GM18951 (cell line): Measurements from ENCODE around the gene C5orf15.

ENCODE experiments used
- POLR2A ChIP-seq: IDR thresholded peaks from 4 replicates; pipeline ENCODE4 v1.6.1; 2011; ENCODE audit warnings: mild to moderate bottlenecking; ENCODE audit not compliant: insufficient read length, insufficient read depth; ENCODE audit errors: extremely low read depth
- in situ Hi-C: fragments of 300-500 bp; cut with MboI; formaldehyde crosslinking; loops from one replicate; pipeline ENCODE4 v1.12.0; 2022; ENCODE audit warnings: low sequenced_read_pairs, mixed read lengths, inconsistent platforms; ENCODE audit not compliant: unreplicated experiment

Gene C5orf15

GRCh38 chr5:133934822-133935666, 33.4 kb downstream of the C5orf15 start:
- no peak for TF ChIP-seq POLR2A
- in situ Hi-C loops, result loop anchor here (25.0 kb wide), 1 partner anchor 823 kb away; no protein-coding TSS in a partner anchor

- TF ChIP-seq POLR2A, result no peak
- in situ Hi-C loops, result loop anchor here (25.0 kb wide), 1 partner anchor 822 kb away; no protein-coding TSS in a partner anchor
These were observed 34.1 kb downstream of the C5orf15 start for GRCh38 chr5:133934311-133934710.

GRCh38 chr5:133933670-133934295, 34.6 kb downstream of the C5orf15 start:
- no peak for TF ChIP-seq POLR2A
- in situ Hi-C loops, result loop anchor here (25.0 kb wide), 1 partner anchor 821 kb away; no protein-coding TSS in a partner anchor

- in situ Hi-C loops, result loop anchor here (25.0 kb wide), 1 partner anchor 821 kb away; no protein-coding TSS in a partner anchor
- no peak for TF ChIP-seq POLR2A
These were observed 35.3 kb downstream of the C5orf15 start for GRCh38 chr5:133933169-133933509.

- in situ Hi-C loops, result loop anchor here (25.0 kb wide), 1 partner anchor 820 kb away; no protein-coding TSS in a partner anchor
- TF ChIP-seq POLR2A, result no peak
These were observed 35.8 kb downstream of the C5orf15 start for GRCh38 chr5:133932441-133933168.

- in situ Hi-C loops, result loop anchor here (25.0 kb wide), 1 partner anchor 819 kb away; no protein-coding TSS in a partner anchor
These were observed 36.9 kb downstream of the C5orf15 start for GRCh38 chr5:133931546-133931945.

GRCh38 chr5:133930813-133931090, 37.7 kb downstream of the C5orf15 start:
- TF ChIP-seq POLR2A, result no peak
- in situ Hi-C loops, result loop anchor here (25.0 kb wide), 1 partner anchor 818 kb away; no protein-coding TSS in a partner anchor

More at GRCh38 chr5:133931546-133931945, 36.9 kb downstream of the C5orf15 start:
- TF ChIP-seq POLR2A, result no peak

- TF ChIP-seq POLR2A, result peak; percentile 30
- in situ Hi-C loops, result loop anchor here (25.0 kb wide), 1 partner anchor 818 kb away; no protein-coding TSS in a partner anchor
These were observed 38.2 kb downstream of the C5orf15 start for GRCh38 chr5:133930061-133930812.

- in situ Hi-C loops, result loop anchor here (25.0 kb wide), 1 partner anchor 816 kb away; no protein-coding TSS in a partner anchor
These were observed 39.6 kb downstream of the C5orf15 start for GRCh38 chr5:133928587-133929393.

GRCh38 chr5:133927300-133928180, 40.9 kb downstream of the C5orf15 start:
- TF ChIP-seq POLR2A, result no peak
- in situ Hi-C loops, result loop anchor here (25.0 kb wide), 1 partner anchor 815 kb away; no protein-coding TSS in a partner anchor

More at GRCh38 chr5:133928587-133929393, 39.6 kb downstream of the C5orf15 start:
- peak; percentile 17 for TF ChIP-seq POLR2A
